ENCODE results near the gene YARS1.

YARS1 gene

DNA sequence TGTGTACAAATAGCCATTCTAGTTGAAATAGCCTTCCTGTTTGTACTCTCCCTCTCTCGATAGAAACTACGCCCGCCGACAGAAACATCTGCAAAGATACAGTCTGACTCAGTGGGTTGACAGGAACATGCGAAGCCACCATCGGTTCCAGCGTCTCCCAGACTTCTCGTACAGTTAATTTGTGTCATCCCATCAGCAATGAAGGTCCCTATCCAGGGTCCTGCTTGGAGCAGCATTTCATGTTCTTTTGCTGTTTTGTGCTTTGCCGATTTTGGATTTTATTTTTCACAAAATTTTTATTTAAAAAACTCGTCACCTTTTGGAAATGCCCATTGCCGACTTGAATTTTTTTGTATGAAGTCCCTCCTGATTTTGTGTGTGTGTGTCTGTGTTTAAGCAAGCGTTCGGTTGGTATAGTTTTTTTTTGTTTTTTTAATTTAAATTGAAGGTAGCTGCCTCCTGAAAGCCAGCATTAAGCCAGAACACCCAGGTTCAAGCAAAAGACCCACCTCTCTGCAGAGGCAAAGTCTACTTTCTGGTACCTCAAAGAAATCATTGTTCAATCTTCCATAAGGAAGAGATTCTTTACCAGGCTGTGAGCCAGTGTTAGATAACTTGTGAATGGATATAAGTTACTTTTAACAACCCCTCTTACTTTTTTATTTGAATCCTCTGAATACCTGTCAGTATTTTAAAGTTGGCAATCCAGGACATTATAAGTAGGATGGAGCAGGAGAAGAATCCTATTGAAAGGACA lies 38.9 kb upstream of the YARS1 start:
- H3K4me1 ChIP-seq (ENCODE audit: control insufficient read depth in 1 of 2, insufficient read depth in 1 of 2, low read depth in 1 of 2, low read length in 1 of 2), result no peaks in the 10 kb centered on the region

DNA sequence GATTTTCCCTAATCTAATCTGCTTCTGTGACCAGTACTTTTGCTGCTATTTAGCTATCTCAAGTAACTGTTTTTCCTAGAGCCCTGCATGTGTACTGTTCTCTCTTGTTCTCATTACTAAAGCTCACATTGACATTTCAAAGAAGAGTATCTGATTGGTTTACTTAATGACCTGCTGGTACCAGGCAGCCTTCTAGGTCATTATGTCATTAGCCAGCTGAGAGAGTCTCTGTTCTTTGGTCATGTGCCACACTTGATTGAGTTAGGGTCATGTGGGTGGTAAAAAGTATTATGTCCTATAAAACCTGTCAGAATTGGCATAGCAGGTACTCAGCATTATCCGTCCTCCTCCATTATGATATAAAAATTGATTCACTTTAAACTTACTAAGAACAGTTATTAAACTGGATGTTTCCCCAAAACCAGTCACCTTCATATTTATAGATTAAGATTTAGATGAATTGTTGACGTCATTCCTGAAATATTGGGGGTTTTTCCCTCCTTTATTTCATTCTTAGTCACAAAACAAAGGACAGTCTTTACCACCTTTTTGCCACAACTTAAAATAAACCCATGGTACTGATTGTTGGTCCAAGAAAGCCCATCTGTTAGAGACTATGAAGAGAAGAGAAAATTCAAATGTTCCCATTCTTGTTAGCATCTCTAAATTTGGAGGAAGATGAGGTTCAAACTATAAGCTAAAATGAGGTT lies 31.4 kb upstream of the YARS1 start:
- Histone ChIP-seq H3K27me3 (no peaks in the 10 kb centered on the region), H3K4me1 (ENCODE audit: control insufficient read depth in 1 of 2, insufficient read depth in 1 of 2, low read depth in 1 of 2, low read length in 1 of 2) (no peaks in the 10 kb centered on the region), H3K4me3 (ENCODE audit: low read depth in 1 of 2, low read length in 1 of 2) (no peak overlapping the region), H3K27ac (no peak overlapping the region), H3K9me3 (no peaks in the 10 kb centered on the region), H3K36me3 (peaks cover 51% of the 10 kb centered on the region)
- TF ChIP-seq, protein P1, sequence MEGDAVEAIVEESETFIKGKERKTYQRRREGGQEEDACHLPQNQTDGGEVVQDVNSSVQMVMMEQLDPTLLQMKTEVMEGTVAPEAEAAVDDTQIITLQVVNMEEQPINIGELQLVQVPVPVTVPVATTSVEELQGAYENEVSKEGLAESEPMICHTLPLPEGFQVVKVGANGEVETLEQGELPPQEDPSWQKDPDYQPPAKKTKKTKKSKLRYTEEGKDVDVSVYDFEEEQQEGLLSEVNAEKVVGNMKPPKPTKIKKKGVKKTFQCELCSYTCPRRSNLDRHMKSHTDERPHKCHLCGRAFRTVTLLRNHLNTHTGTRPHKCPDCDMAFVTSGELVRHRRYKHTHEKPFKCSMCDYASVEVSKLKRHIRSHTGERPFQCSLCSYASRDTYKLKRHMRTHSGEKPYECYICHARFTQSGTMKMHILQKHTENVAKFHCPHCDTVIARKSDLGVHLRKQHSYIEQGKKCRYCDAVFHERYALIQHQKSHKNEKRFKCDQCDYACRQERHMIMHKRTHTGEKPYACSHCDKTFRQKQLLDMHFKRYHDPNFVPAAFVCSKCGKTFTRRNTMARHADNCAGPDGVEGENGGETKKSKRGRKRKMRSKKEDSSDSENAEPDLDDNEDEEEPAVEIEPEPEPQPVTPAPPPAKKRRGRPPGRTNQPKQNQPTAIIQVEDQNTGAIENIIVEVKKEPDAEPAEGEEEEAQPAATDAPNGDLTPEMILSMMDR (IDR thresholded peaks at IDR 0.05), result no peak

More for the DNA sequence above, 38.9 kb upstream of the YARS1 start:
- Histone ChIP-seq H3K9me3 (no peaks in the 10 kb centered on the region), H3K4me3 (ENCODE audit: low read depth in 1 of 2, low read length in 1 of 2) (no peak overlapping the region), H3K36me3 (peaks cover 73% of the 10 kb centered on the region), H3K27me3 (no peaks in the 10 kb centered on the region), H3K27ac (no peak overlapping the region)
- TF ChIP-seq, protein P1 (IDR thresholded peaks at IDR 0.05), result no peak

DNA sequence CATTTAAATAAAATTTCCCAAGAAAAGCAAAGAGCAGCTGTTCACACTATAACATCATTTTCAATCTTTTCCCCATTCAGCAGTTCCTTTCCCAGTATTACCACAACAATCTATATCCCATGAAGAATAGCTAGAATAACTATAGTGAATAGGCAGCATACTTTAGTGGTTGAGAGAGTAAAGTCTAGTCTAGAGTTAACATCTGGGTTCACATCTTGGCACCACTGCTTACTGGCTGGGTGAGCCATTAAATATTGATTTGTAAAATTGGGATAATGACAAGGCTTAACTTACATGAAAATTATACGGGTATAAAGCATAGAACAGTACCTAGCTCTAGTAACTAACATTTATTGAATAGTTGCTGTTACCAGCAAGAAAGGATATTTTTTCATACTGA lies 14.7 kb upstream of the YARS1 start:
- Histone ChIP-seq H3K9me3 (no peaks in the 10 kb centered on the region), H3K4me1 (ENCODE audit: control insufficient read depth in 1 of 2, insufficient read depth in 1 of 2, low read depth in 1 of 2, low read length in 1 of 2) (no peaks in the 10 kb centered on the region), H3K4me3 (ENCODE audit: low read depth in 1 of 2, low read length in 1 of 2) (no peak overlapping the region), H3K27me3 (no peaks in the 10 kb centered on the region), H3K36me3 (peaks cover 76% of the 10 kb centered on the region), H3K27ac (no peak overlapping the region)
- TF ChIP-seq, protein P1 (IDR thresholded peaks at IDR 0.05), result no peak

DNA sequence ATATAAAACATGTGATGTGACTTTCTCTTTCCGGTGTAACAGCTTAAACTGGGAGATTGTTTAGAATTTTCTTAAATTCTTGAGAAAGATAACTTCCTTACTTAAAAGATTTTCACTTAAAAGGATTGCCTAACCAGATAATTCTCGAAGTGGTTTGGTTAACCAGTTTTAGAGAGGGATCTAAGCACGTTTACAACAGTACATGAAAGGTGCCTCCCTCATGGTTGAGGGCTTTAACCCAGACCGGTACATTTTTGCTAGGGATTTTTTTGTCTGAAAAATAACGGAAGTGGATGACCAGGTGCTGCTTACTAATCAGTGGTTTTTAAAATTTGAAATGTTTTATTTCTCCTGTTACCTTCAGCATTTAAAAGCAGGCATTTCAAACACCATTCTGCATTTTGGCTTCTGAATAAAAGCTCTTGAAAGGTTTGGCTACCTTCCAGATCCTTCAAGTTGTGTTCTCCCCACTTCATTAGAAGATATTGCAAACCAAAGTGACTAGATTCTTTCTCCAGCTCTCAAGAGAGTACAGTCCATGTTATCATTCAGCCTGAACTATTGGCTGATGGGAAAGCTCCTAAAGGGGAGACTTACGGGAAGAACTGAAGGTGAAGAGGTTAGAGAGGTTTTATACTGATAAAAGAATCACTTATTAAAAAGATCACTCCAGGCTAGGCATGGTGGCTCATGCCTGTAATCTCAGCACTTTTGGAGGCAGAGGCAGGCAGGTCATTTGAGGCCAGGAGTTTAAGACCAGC lies 13.1 kb upstream of the YARS1 start:
- no peaks in the 10 kb centered on the region for H3K27me3 ChIP-seq
- peaks cover 92% of the 10 kb centered on the region for H3K36me3 ChIP-seq
- no peaks in the 10 kb centered on the region for H3K9me3 ChIP-seq
- TF ChIP-seq, protein P1 (IDR thresholded peaks at IDR 0.05), result no peak
- no peak overlapping the region for H3K27ac ChIP-seq
- H3K4me3 ChIP-seq (ENCODE audit: low read depth in 1 of 2, low read length in 1 of 2), result no peak overlapping the region
- H3K4me1 ChIP-seq (ENCODE audit: control insufficient read depth in 1 of 2, insufficient read depth in 1 of 2, low read depth in 1 of 2, low read length in 1 of 2), result no peaks in the 10 kb centered on the region

DNA sequence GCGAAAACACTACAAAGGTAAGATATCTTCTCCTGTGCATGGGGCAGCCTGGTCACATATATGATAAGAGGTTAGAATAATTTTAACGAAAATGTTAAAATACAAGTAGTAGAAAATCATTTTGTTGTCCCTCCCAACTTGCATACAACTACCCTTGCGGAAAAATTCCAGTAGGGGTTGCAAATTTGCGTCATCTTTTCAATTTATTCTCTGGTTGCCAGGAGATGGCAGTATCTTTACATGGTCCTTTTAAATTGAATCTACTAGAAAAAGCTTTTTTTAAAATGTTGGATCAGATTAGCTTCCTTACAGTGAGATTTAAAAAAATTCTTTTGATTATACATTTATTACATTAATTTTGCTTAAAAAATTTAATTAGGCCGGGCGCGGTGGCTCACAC lies 11.2 kb upstream of the YARS1 start:
- Histone ChIP-seq H3K4me3 (ENCODE audit: low read depth in 1 of 2, low read length in 1 of 2) (no peak overlapping the region), H3K4me1 (ENCODE audit: control insufficient read depth in 1 of 2, insufficient read depth in 1 of 2, low read depth in 1 of 2, low read length in 1 of 2) (no peaks in the 10 kb centered on the region), H3K27me3 (no peaks in the 10 kb centered on the region), H3K36me3 (peaks cover 82% of the 10 kb centered on the region), H3K27ac (no peak overlapping the region), H3K9me3 (no peaks in the 10 kb centered on the region)
- TF ChIP-seq, protein P1 (IDR thresholded peaks at IDR 0.05), result no peak
